Hematopoietic multipotent progenitor cell treated with erythropoietin and hydrocortisone succinate and interleukin-3 and kit ligand, for 4 days (in vitro differentiated cells): ENCODE data around the gene RHBDD3.

Source experiments
- DNase-seq: peaks from one replicate; pipeline ENCODE4 v3.0.0-alpha.2; 2015

Gene RHBDD3

GRCh38 chr22:29306175-29306834, 38.5 kb upstream of the RHBDD3 start, which contains the start of gene GAS2L1:
TSS of gene GAS2L1 (plus strand) at chr22:29306650. CDS start at chr22:29308106, 1,456 bp downstream.
- peak; percentile 93 for DNase-seq

GRCh38 chr22:29305836-29306174, 38.0 kb upstream of the RHBDD3 start:
- DNase-seq = no peak

- DNase-seq = no peak
These were observed 35.1 kb upstream of the RHBDD3 start for GRCh38 chr22:29302681-29303465.

GRCh38 chr22:29302402-29302680, 34.6 kb upstream of the RHBDD3 start:
- DNase-seq = no peak

- DNase-seq = no peak
These were observed 34.1 kb upstream of the RHBDD3 start for GRCh38 chr22:29301716-29302401.

- DNase-seq = no peak
These were observed 33.2 kb upstream of the RHBDD3 start for GRCh38 chr22:29300807-29301601.

GRCh38 chr22:29300467-29300806, 32.7 kb upstream of the RHBDD3 start:
- DNase-seq = no peak

GRCh38 chr22:29299136-29299900, 31.5 kb upstream of the RHBDD3 start:
- no peak for DNase-seq

GRCh38 chr22:29298641-29299040, 30.9 kb upstream of the RHBDD3 start:
- DNase-seq = no peak

GRCh38 chr22:29292379-29292778, 24.6 kb upstream of the RHBDD3 start:
- DNase-seq = no peak

- DNase-seq = peak; percentile 36
These were observed 23.4 kb upstream of the RHBDD3 start for GRCh38 chr22:29291215-29291614.

- DNase-seq = no peak
These were observed 22.3 kb upstream of the RHBDD3 start for GRCh38 chr22:29290061-29290460.

GRCh38 chr22:29288837-29289236, 21.1 kb upstream of the RHBDD3 start:
- no peak for DNase-seq

- DNase-seq = no peak
These were observed 16.4 kb upstream of the RHBDD3 start for GRCh38 chr22:29284196-29284595.

GRCh38 chr22:29277927-29278326, 10.1 kb upstream of the RHBDD3 start:
- DNase-seq = no peak

GRCh38 chr22:29275819-29276565, 8.2 kb upstream of the RHBDD3 start:
- DNase-seq = no peak

GRCh38 chr22:29275167-29275566, 7.4 kb upstream of the RHBDD3 start:
- no peak for DNase-seq

GRCh38 chr22:29272624-29273023, 4.8 kb upstream of the RHBDD3 start:
- DNase-seq = no peak

- peak; percentile 94 for DNase-seq
These were observed 2.9 kb upstream of the RHBDD3 start for GRCh38 chr22:29270475-29271271.

- DNase-seq = peak; percentile 49
These were observed 2.1 kb upstream of the RHBDD3 start for GRCh38 chr22:29269731-29270474.
